IPS-NIHi7 (cell line): Measurements from ENCODE around the gene DHX38.
A peak's percentile ranks its signal among the peaks of the same experiment; 100 is the strongest.

Experiments
- DNase-seq: peaks from one replicate; pipeline ENCODE4 v3.0.0; 2012; ENCODE audit warnings: mixed read lengths; ENCODE audit errors: extremely low spot score

The DHX38 gene

GRCh38 chr16:72083778-72084404 lies 9.8 kb upstream of the DHX38 start:
- DNase-seq = no peak

GRCh38 chr16:72084445-72084844 lies 9.2 kb upstream of the DHX38 start:
- no peak for DNase-seq

DNA sequence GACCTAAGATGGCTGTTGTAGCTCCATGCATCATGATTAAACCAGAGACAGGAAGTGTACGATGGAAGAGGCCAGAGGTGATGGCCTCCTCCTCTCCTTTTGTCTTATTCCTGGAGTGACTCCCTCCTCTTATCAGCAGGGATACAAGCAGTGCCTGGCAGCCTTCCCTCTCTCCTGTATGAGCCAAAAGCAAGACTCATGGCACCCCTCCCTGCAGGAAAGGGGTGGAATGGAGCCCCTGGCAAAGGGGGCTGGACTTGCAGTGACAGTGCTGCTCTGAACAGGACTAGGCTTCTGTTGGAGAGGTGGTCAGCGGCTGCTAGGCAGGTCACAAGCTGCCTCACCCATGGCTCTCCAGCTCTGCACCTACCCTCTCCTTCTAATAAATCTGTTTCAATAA lies 8.6 kb upstream of the DHX38 start:
- no peak for DNase-seq

- DNase-seq = no peak
These were observed 2.4 kb upstream of the DHX38 start for GRCh38 chr16:72091217-72091616.

DNA sequence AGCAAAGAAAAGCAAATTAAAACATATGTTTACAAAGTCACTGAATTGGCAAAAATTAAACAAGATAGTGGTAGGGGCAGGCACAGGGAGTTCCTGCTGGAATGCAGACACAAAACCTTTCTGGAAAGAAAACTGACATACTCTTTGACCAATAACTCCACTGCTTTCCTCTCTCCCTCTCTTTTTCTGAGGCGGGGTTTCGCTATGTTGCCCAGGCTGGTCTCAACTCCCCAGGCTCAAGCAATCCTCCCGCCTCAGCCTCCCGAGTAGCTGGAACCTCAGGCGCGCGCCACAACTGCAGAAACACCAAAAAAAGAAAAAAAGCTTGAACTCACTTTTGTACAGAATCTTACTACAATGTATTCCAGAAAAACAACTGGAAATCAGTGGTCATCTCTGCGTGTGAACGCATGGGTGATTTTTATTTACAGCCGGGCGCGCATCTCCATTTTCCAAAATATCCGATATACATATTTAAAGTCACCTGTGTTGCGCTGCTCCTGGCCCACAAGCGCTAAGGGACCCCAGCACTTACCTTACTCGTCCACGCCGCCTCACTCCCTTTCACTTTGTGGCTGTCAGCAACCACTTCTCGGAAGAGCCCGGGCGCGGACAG lies 707 bp upstream of the DHX38 start:
- no peak for DNase-seq

DNA sequence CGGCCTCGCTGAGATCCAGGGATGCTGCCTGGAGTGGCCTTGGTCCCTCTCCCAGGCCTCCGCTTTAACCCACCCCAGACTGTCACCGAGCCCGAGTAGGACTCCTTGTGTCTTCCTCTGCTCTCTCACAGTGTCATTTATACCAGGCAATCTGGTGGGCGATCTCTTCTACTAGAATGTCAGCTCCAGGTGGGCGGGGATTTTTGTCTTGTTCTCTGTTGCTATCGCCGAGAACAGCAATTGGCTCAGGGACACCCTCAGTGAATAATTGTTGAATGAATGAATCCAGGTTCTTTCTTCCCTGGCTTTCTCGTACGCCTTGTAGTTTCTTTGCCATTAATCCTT lies 591 bp downstream of the DHX38 start:
- DNase-seq = no peak

DNA sequence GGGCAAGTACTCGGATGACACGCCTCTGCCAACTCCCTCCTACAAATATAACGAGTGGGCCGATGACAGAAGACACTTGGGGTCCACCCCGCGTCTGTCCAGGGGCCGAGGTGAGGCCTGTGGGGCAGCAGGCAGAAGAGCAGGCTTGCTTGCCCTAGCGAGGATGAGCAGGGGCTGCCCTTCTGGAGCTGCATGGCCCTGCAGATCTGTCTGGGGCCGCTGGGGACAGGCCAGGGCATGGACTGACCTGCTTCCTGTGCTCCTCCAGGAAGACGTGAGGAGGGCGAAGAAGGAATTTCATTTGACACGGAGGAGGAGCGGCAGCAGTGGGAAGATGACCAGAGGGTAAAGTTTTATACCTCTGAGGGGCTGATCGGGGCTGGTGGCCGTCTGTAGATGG lies 5.3 kb downstream of the DHX38 start:
- DNase-seq = no peak

GRCh38 chr16:72099377-72099818 lies 5.8 kb downstream of the DHX38 start:
- DNase-seq = peak; percentile 85

DNA sequence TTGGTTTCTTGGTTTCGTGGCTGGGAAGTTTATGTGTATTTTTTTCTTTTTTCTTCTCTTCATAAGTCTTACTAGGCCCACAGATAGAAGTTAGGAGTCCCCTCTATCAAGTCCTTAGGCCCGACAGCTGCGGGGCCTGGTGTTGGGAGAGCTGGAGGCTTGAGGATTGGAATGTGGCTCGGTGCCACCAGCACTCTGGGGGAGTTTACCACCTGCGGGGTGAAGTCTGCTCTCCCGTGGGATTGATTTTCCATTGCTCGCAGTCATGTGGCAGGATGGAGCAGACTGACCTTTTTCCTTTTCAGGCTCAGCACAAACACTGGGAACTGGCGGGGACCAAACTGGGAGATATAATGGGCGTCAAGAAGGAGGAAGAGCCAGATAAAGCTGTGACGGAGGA lies 7.5 kb downstream of the DHX38 start:
- no peak for DNase-seq

- no peak for DNase-seq
These were observed 11.3 kb downstream of the DHX38 start for GRCh38 chr16:72104905-72105304.

GRCh38 chr16:72105978-72106377 lies 12.3 kb downstream of the DHX38 start:
- DNase-seq = no peak

DNA sequence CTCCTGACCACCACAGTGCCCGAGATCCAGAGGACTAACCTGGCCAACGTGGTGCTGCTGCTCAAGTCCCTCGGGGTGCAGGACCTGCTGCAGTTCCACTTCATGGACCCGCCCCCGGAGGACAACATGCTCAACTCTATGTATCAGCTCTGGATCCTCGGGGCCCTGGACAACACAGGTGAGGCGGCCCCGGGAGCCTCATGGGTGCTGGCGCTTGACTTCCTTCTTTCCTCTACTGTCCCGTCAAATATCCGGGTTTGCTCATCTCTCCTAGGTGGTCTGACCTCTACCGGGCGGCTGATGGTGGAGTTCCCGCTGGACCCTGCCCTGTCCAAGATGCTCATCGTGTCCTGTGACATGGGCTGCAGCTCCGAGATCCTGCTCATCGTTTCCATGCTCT lies 13.7 kb downstream of the DHX38 start:
- no peak for DNase-seq

DNA sequence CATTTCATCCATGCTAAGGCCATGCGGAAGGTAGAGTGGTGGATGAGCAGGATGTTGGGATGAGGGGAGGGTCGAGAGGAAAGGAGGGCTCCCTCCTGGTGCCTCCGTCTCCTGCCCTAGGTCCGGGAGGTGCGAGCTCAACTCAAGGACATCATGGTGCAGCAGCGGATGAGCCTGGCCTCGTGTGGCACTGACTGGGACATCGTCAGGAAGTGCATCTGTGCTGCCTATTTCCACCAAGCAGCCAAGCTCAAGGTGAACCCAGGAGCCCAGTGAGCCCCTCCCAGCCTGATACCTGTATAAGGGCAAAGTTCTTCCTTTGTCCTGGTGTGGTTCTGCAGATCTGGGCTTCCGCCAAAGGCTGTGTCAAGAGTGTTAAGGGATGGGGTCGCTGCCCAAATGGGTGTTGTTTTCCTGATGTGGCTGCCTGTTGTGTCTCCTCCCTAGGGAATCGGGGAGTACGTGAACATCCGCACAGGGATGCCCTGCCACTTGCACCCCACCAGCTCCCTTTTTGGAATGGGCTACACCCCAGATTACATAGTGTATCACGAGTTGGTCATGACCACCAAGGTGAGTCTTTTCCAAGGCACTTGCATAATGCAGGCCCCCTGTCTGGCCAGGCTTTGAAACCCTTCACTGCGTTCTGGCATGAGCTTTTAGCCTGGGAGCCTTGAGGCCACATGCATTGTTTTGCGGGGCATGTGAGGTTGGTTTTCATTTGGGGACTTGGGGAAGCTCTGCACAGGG lies 14.9 kb downstream of the DHX38 start:
- no peak for DNase-seq

- no peak for DNase-seq
These were observed 15.7 kb downstream of the DHX38 start for GRCh38 chr16:72109300-72109699.

DNA sequence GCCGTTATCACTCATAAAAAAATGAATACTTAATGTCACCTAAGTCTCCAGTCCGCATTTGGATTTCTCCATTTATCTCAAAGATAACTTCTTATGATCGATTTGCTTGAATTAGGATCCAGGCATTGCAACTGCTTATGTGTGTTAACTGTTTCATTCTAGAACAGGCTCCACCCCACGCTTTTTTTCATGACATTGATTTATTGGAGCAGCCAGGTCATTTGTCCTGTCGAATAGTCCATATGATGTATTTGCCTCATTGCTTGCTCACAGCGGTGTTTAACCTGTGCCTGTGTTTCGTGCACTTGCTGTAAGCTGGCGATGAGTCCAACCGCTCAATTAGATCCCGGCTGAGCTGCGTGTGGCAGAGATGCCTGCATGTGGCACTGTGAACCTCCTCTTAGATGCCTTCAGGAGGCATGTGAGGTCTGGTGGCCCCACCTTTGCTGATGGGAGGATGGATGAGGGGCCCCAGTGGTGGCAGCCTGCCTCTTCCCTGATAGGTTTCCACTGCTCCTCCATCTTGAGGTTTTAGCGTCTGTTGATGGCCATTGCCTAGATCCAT lies 16.4 kb downstream of the DHX38 start:
- no peak for DNase-seq

- no peak for DNase-seq
These were observed 17.3 kb downstream of the DHX38 start for GRCh38 chr16:72110662-72111615.

DNA sequence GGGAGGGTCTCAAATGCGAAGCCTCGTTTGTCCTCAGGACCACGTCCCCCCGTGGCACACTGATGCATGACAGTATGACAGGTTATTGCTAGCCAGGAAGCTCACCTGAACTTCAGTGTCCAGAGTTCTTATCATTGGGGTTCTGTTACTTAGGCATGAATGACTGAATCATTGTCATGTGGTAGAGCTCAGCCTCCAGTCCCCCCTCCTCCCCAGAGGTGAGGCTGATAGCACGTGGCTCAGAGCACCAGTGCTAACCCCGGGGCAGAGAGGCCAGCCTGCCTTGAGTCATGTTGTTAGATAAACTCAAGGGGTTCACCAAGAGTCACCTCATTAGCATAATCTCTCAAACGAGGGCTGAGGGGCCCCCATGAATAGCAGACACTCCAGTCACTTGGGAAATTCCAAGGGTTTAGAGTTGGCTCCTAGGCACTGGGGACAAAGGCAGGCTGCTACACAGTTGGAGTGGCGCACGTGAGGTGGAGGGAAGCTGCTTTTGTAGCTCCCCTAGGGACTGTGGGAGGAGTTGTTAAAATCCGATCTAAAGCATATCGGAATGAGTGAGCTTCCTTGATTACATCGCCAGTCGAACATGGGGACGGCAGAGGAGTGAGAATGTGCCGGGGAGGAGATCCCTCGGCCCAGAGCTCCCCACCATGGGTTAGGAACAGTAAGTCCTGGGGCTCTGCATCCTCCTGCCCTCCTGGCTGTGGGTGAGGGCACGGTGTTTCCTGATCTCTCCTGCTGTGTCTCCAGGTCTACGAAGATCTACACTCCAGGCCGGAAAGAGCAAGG lies 18.2 kb downstream of the DHX38 start:
- peak; percentile 23 for DNase-seq

GRCh38 chr16:72112452-72112792 lies 18.8 kb downstream of the DHX38 start:
- DNase-seq = no peak

- DNase-seq = no peak
These were observed 19.4 kb downstream of the DHX38 start for GRCh38 chr16:72112906-72113615.

GRCh38 chr16:72113616-72113945 lies 19.9 kb downstream of the DHX38 start:
- DNase-seq = no peak

- no peak for DNase-seq
These were observed 26.4 kb downstream of the DHX38 start for GRCh38 chr16:72120026-72120425.
